Liver (tissue), 9 donors: Measurements from ENCODE around the gene PPFIBP1. TPM values are rescaled to one million over a fixed set of nuclear protein-coding genes. Genes with fewer than 3 reads are reported as not detected.

Experiments
- DNase-seq: peaks from one replicate; pipeline ENCODE4 v3.0.0-alpha.2; 2017; ENCODE audit warnings: low spot score
- H3K27ac ChIP-seq, 2 donors: one replicate each; pipeline ENCODE4 v1.7.0; 2013; ENCODE audit warnings: inconsistent platforms in 2 of 2, low read length in 2 of 2, control low read depth in 1 of 2, low read depth in 1 of 2, mild to moderate bottlenecking in 1 of 2
- H3K27me3 ChIP-seq, 4 donors: one replicate each; pipeline versions ENCODE4 v1.6.1 to v1.7.0; 2013; ENCODE audit warnings: low read length in 3 of 4, inconsistent platforms in 1 of 4, mild to moderate bottlenecking in 1 of 4, moderate library complexity in 1 of 4; ENCODE audit not compliant: control insufficient read depth in 4 of 4, insufficient read depth in 4 of 4
- H3K36me3 ChIP-seq, 4 donors: one replicate each; pipeline versions ENCODE4 v1.6.1 to v1.7.0; 2013; ENCODE audit warnings: low read length in 3 of 4, mild to moderate bottlenecking in 3 of 4, low read depth in 1 of 4, moderate library complexity in 1 of 4; ENCODE audit not compliant: control insufficient read depth in 4 of 4, insufficient read depth in 3 of 4
- H3K4me1 ChIP-seq, 4 donors: one replicate each; pipeline versions ENCODE4 v1.6.1 to v1.7.0; 2013; ENCODE audit warnings: low read length in 3 of 4, mild to moderate bottlenecking in 3 of 4, moderate library complexity in 1 of 4; ENCODE audit not compliant: control insufficient read depth in 4 of 4, insufficient read depth in 4 of 4
- H3K4me3 ChIP-seq, 3 donors: one replicate each; pipeline versions ENCODE4 v1.6.1 to v1.7.0; 2013; ENCODE audit warnings: low read length in 3 of 3, control low read depth in 1 of 3, low read depth in 1 of 3, mild to moderate bottlenecking in 1 of 3
- H3K9ac ChIP-seq, 2 donors: one replicate each; pipeline ENCODE4 v1.7.0; 2013; ENCODE audit warnings: low read length in 2 of 2, mild to moderate bottlenecking in 2 of 2, moderate library complexity in 2 of 2, control low read depth in 1 of 2, low read depth in 1 of 2
- H3K9me3 ChIP-seq, 4 donors: one replicate each; pipeline versions ENCODE4 v1.6.1 to v1.7.0; 2013; ENCODE audit warnings: low read length in 3 of 4; ENCODE audit not compliant: control insufficient read depth in 4 of 4
- EGR1 ChIP-seq, 2 donors: IDR thresholded peaks; 2 replicates each; pipeline ENCODE4 v1.6.1; 2016 to 2018; ENCODE audit warnings: antibody characterized with exemption in 2 of 2, low read depth in 2 of 2
- FOXA1 ChIP-seq: IDR thresholded peaks from 2 replicates; pipeline ENCODE4 v1.6.1; 2016; ENCODE audit warnings: antibody characterized with exemption
- FOXA2 ChIP-seq: IDR thresholded peaks from 2 replicates; pipeline ENCODE4 v1.6.1; 2016; ENCODE audit warnings: antibody characterized with exemption
- GABPA ChIP-seq, 2 donors: IDR thresholded peaks in 1 of 2; conservative IDR thresholded peaks in 1 of 2; 2 replicates each; pipeline ENCODE4 v1.6.1; 2016; ENCODE audit warnings: antibody characterized with exemption in 2 of 2, mild to moderate bottlenecking in 1 of 2, moderate library complexity in 1 of 2
- HNF4A ChIP-seq, 2 donors: conservative IDR thresholded peaks; 2 replicates each; pipeline ENCODE4 v1.6.1; 2016; ENCODE audit warnings: antibody characterized with exemption in 2 of 2, mild to moderate bottlenecking in 2 of 2
- HNF4G ChIP-seq: IDR thresholded peaks from 2 replicates; pipeline ENCODE4 v1.6.1; 2016; ENCODE audit warnings: antibody characterized with exemption
- JUND ChIP-seq, 2 donors: IDR thresholded peaks; 2 replicates each; pipeline ENCODE4 v1.6.1; 2016; ENCODE audit warnings: antibody characterized with exemption in 2 of 2
- NR2F2 ChIP-seq: IDR thresholded peaks from 2 replicates; pipeline ENCODE4 v1.6.1; 2016; ENCODE audit warnings: antibody characterized with exemption
- RAD21 ChIP-seq, 2 donors: IDR thresholded peaks; 2 replicates each; pipeline ENCODE4 v1.6.1; 2016; ENCODE audit warnings: antibody characterized with exemption in 2 of 2, mild to moderate bottlenecking in 2 of 2
- RXRA ChIP-seq, 2 donors: IDR thresholded peaks; 2 replicates each; pipeline ENCODE4 v1.6.1; 2017 to 2018; ENCODE audit warnings: antibody characterized with exemption in 2 of 2, mild to moderate bottlenecking in 1 of 2
- SP1 ChIP-seq: IDR thresholded peaks from 2 replicates; pipeline ENCODE4 v1.6.1; 2018; ENCODE audit warnings: antibody characterized with exemption, mild to moderate bottlenecking
- TAF1 ChIP-seq: conservative IDR thresholded peaks from 2 replicates; pipeline ENCODE4 v1.6.1; 2016; ENCODE audit warnings: antibody characterized with exemption, mild to moderate bottlenecking
- YY1 ChIP-seq: IDR thresholded peaks from 2 replicates; pipeline ENCODE4 v1.6.1; 2016; ENCODE audit warnings: antibody characterized with exemption, mild to moderate bottlenecking
- WGBS: extraction: QIAGEN DNeasy Blood & Tissue Kit; methylation state at CpG from one replicate; pipeline ENCODE4 v1.1.7; 2013; 5-methylcytosine and 5-hydroxymethylcytosine counted together
- polyA plus RNA-seq, 2 donors: library from polyadenylated mRNA; stranded (reverse) in 1 of 2; unstranded in 1 of 2; fragments of 200-250 nt in 1 of 2; fragments of >200 nt in 1 of 2; fragmentation: Nextera tagmentation in 1 of 2; extraction: Ambion mirVana in 1 of 2; gene quantifications; one replicate each; pipeline versions ENCODE4 v1.2.1 to v1.2.3, GENCODE V29; 2013 to 2015
- total RNA-seq, 2 donors: library from RNA; depleted of rRNA; stranded (reverse); fragments of >200 nt; gene quantifications; one replicate each; pipeline ENCODE4 v1.2.3, GENCODE V29; 2014
- TF ChIP-seq, protein P1 (sequence below): IDR thresholded peaks from 2 replicates; pipeline ENCODE4 v1.6.1; 2016; ENCODE audit warnings: antibody characterized with exemption
- TF ChIP-seq, protein P2 (sequence below): fragments of 150-350 bp; IDR thresholded peaks from 2 replicates; pipeline ENCODE4 v1.5.1; 2017; ENCODE audit warnings: improper control_type of control experiment, low read depth, low read length; ENCODE audit not compliant: missing input control
- TF ChIP-seq, protein P3 (sequence below): IDR thresholded peaks from 2 replicates; pipeline ENCODE4 v1.6.1; 2016; ENCODE audit warnings: antibody characterized with exemption
- TF ChIP-seq, protein P4 (sequence below): IDR thresholded peaks from 2 replicates; pipeline ENCODE4 v1.6.1; 2016; ENCODE audit warnings: antibody characterized with exemption, mild to moderate bottlenecking
- donor health status: healthy.
- donor health status: healthy.
- donor health status: healthy.
- donor health status: healthy.
- donor health status: healthy.

The PPFIBP1 gene
- total and polyA plus RNA-seq, 4 donors, result 10.5 to 65.8 (median 17.4) TPM

DNA sequence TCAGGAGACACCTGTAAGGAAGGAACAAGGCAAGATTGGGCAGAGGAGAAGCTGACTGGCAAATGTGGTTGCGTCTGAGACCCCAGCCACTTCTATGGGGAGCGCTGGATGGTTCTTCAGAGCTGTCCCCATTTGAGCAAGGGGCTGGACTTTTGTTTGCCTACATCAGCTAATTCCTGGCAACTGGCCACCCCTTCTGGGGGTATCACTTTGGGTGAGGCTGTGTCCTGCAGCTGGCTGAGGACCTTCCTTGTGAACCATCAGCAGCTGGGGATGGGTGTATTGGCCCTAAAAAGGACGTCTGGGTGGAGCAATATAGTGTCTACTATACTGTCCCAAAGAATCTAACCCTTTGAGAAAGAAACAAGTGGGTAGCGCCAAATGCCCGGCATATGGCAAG, 23.6 kb downstream of the PPFIBP1 start:
- no peak overlapping the region for H3K4me3 ChIP-seq
- peaks cover 27 to 69% (median 56%) of the 10 kb centered on the region in 4 donors for H3K4me1 ChIP-seq
- no peak overlapping the region for H3K9ac ChIP-seq
- peak overlapping the region; percentile 78 to 90 for H3K27ac ChIP-seq
- H3K27me3 ChIP-seq, result no peaks in the 10 kb centered on the region
- H3K36me3 ChIP-seq, result no peaks in the 10 kb centered on the region
- no peak for DNase-seq
- TF ChIP-seq RXRA (IDR thresholded peaks at IDR 0.05), result no peak
- TF ChIP-seq RAD21 (IDR thresholded peaks at IDR 0.05), result no peak
- TF ChIP-seq SP1, result no peak
- no peak for TF ChIP-seq JUND (IDR thresholded peaks at IDR 0.05)
- TF ChIP-seq HNF4A (conservative IDR thresholded peaks at IDR 0.05), result no peak
- no peak for TF ChIP-seq NR2F2
- no peak for TF ChIP-seq YY1
- TF ChIP-seq, protein P1, sequence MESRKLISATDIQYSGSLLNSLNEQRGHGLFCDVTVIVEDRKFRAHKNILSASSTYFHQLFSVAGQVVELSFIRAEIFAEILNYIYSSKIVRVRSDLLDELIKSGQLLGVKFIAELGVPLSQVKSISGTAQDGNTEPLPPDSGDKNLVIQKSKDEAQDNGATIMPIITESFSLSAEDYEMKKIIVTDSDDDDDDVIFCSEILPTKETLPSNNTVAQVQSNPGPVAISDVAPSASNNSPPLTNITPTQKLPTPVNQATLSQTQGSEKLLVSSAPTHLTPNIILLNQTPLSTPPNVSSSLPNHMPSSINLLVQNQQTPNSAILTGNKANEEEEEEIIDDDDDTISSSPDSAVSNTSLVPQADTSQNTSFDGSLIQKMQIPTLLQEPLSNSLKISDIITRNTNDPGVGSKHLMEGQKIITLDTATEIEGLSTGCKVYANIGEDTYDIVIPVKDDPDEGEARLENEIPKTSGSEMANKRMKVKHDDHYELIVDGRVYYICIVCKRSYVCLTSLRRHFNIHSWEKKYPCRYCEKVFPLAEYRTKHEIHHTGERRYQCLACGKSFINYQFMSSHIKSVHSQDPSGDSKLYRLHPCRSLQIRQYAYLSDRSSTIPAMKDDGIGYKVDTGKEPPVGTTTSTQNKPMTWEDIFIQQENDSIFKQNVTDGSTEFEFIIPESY, result no peak
- TF ChIP-seq, protein P2, sequence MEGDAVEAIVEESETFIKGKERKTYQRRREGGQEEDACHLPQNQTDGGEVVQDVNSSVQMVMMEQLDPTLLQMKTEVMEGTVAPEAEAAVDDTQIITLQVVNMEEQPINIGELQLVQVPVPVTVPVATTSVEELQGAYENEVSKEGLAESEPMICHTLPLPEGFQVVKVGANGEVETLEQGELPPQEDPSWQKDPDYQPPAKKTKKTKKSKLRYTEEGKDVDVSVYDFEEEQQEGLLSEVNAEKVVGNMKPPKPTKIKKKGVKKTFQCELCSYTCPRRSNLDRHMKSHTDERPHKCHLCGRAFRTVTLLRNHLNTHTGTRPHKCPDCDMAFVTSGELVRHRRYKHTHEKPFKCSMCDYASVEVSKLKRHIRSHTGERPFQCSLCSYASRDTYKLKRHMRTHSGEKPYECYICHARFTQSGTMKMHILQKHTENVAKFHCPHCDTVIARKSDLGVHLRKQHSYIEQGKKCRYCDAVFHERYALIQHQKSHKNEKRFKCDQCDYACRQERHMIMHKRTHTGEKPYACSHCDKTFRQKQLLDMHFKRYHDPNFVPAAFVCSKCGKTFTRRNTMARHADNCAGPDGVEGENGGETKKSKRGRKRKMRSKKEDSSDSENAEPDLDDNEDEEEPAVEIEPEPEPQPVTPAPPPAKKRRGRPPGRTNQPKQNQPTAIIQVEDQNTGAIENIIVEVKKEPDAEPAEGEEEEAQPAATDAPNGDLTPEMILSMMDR, result no peak
- TF ChIP-seq, protein P3, sequence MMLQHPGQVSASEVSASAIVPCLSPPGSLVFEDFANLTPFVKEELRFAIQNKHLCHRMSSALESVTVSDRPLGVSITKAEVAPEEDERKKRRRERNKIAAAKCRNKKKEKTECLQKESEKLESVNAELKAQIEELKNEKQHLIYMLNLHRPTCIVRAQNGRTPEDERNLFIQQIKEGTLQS, result no peak
- no peak for TF ChIP-seq GABPA (IDR thresholded peaks at IDR 0.05 in 1 of 2, conservative IDR thresholded peaks at IDR 0.05 in 1 of 2)
- TF ChIP-seq, protein P4, sequence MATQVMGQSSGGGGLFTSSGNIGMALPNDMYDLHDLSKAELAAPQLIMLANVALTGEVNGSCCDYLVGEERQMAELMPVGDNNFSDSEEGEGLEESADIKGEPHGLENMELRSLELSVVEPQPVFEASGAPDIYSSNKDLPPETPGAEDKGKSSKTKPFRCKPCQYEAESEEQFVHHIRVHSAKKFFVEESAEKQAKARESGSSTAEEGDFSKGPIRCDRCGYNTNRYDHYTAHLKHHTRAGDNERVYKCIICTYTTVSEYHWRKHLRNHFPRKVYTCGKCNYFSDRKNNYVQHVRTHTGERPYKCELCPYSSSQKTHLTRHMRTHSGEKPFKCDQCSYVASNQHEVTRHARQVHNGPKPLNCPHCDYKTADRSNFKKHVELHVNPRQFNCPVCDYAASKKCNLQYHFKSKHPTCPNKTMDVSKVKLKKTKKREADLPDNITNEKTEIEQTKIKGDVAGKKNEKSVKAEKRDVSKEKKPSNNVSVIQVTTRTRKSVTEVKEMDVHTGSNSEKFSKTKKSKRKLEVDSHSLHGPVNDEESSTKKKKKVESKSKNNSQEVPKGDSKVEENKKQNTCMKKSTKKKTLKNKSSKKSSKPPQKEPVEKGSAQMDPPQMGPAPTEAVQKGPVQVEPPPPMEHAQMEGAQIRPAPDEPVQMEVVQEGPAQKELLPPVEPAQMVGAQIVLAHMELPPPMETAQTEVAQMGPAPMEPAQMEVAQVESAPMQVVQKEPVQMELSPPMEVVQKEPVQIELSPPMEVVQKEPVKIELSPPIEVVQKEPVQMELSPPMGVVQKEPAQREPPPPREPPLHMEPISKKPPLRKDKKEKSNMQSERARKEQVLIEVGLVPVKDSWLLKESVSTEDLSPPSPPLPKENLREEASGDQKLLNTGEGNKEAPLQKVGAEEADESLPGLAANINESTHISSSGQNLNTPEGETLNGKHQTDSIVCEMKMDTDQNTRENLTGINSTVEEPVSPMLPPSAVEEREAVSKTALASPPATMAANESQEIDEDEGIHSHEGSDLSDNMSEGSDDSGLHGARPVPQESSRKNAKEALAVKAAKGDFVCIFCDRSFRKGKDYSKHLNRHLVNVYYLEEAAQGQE, result no peak
- no peak for TF ChIP-seq FOXA2
- no peaks in the 10 kb centered on the region for H3K9me3 ChIP-seq
- 86% methylated on average over 5 of the region's 5 CpGs for WGBS

DNA sequence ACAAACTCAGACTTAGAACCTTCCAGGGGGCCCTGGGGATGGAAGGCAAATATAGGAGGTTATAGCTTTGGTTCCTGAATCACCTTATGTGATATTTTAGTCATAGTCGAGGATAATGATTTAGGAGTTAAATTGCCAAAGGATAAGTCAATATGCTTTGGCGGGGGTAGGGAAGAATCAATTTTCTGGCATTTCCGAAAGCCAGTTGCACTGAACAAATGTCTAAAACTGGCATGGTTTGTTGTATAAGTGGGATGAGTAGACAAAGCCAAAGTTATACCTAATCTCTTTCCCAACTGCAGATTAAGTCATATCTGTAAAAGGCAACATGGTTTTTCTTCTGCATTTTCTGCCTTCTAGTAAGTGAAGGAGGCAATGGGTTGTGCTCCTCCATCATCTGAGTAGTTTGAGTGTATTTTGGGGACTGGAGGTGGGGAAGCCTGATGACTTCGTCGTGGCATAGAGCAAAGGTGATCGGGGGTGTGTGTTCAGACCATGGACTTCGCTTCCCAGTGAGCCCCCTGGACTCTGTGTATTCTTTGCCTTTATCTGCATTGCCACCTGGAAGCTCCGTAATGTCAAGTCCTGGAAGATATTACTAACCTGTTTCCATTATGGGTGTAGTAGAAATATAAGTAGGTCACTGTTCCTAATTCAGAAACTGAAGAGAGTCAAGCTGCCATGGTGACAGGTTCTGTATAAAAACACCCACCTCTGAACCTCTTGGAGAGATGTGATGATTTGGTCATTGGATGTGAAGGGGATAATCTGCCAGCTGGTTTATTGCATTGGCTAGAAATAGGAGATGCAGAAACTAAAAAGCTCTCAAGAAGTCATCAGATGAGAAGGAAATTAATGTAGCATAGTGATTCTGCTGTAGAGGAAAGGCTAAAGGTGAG, 24.5 kb downstream of the PPFIBP1 start:
- Histone ChIP-seq H3K4me1 (peaks cover 27 to 69% (median 54%) of the 10 kb centered on the region in 4 donors), H3K9ac (no peak overlapping the region)
- TF ChIP-seq FOXA2 (peak; percentile 79), FOXA1 (peak; percentile 32), HNF4A (conservative IDR thresholded peaks at IDR 0.05) (peak; percentile 42 to 54), YY1 (peak; percentile 29), HNF4G (no peak), TAF1 (no peak), RAD21 (IDR thresholded peaks at IDR 0.05) (peak in 1 of 2 donors; percentile 27), NR2F2 (no peak), SP1 (peak; percentile 35), GABPA (IDR thresholded peaks at IDR 0.05 in 1 of 2, conservative IDR thresholded peaks at IDR 0.05 in 1 of 2) (no peak), EGR1 (IDR thresholded peaks at IDR 0.05; ENCODE audit: low read depth in 2 of 2) (peak in 1 of 2 donors; percentile 29)
- TF ChIP-seq, protein P3, result no peak
- TF ChIP-seq, protein P2, result no peak

More for the DNA sequence above, 24.5 kb downstream of the PPFIBP1 start:
- no peaks in the 10 kb centered on the region for H3K27me3 ChIP-seq
- peak overlapping the region; percentile 78 to 90 for H3K27ac ChIP-seq
- H3K36me3 ChIP-seq, result no peaks in the 10 kb centered on the region
- DNase-seq, result no peak
- H3K4me3 ChIP-seq, result peak overlapping the region in 1 of 3 donors; percentile 1
- WGBS, result 41% methylated on average over 8 of the region's 8 CpGs
- H3K9me3 ChIP-seq, result no peaks in the 10 kb centered on the region
